SHP77 treated with DMSO at 0.1 percent for 48 hours (cell line): ENCODE data around the gene FAM174C.
A peak's percentile ranks its signal among the peaks of the same experiment; 100 is the strongest.
"Not testable (repeated sequence)": the region's sequence is repeated elsewhere in the genome, so short reads cannot be mapped to it uniquely, and the experiment has no call there.

Source experiments
- DNase-seq: peaks from one replicate; lab custom pipeline; 2025; lab: John Stamatoyannopoulos, UW

FAM174C gene

GRCh38 chr19:1237027-1237659, 38.2 kb upstream of the FAM174C start:
- no peak for DNase-seq

DNA sequence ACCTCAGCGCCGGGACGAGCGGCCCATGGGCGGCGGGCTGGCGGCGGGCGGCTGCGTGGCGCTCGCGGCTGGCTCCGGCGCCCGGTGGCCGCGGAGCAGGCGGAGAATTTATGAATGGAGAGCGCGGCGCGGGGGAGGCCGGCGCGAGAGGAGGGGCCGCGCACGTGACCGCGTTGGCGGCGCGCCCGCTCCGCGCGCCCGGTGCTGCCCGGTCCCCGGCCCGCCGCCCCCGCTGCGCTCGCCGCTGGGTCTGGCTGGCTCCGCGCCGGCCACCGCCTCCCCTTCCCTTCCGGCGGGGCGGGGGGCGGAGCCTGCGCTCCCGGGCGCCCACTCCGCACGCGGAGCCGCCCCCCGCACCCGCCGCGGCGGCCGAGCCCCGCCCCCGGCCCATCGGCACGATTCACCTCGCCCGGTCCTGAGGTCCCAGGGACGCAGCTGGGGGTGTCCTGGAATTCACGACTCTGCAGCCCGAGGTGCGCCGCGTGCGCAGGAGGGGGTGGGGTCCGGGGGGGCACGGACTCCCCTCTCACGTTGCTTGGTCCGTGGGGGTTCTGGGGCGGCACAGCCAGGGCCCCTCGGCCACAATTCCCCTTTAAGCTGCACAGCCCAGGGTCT, 37.5 kb upstream of the FAM174C start, which contains the start of gene CBARP:
CBARP (minus strand) TSS at position 252 of the 615 bp plus-strand sequence. CDS start 1,905 bp downstream, outside the sequence.
- no peak for DNase-seq

DNA sequence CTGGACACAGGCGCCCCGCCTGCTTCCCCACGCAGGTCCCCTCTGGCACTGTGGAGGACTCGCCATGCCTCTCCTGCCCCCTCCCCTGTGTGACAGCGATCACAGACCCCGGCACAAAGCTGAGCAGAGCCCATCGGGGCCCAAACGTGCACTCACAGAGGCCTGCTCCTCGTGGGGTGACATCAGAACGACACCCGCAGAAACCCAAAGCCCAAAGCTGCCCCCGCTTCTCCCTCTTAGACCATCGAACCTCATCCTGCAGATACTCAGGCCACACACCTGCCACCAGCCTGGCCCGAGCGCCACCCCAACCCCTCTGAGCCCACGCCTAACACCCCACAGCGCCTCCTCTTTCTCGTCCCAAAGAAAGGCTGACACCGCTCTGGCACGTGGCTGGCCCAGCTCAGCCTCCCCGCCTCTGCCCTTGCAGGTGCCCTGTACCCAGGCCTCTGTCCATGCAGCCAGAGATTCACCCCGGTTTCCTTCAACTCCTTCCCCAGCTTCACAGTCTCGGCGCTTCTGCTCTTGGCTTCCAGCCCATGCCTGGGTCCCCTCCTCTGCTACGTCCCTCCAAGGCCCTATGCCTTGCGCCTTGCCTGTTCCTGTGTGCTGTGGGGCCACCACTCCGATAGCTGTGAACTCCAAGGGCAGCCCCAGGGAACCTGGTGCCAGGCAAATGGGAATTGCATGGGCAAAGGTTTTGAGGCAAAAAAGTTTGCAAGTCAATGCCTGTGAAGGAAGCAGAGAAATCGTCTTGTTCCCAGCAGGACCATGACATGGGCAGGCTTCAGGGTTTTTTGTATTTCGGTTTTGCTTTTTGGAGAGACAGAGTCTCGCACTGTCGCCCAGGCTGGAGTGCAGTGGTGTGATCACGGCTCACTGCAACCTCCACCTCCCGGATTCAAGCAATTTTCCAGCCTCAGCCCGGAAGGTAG, 36.7 kb upstream of the FAM174C start:
- no peak for DNase-seq

GRCh38 chr19:1239420-1239795, 35.9 kb upstream of the FAM174C start:
- no peak for DNase-seq

- DNase-seq = peak; percentile 66
These were observed 35.3 kb upstream of the FAM174C start for GRCh38 chr19:1239796-1240737.

DNA sequence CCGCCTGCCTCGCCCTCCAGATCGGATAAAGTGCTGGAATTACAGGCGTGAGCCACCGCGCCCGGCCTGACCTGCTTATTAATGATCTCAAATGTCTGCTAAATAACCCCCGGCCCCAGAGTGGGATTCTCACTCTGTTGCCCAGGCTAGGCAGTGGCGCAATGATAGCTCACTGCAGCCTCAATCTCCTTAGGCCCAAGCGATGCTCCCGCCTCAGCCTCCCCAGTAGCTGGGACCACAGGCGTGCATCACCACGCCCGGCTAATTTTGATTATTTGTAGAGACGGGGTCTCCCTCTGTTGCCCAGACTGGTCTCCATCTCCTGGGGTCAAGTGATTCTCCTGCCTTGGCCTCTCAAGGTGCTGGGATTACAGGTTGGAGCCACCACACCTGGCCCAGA, 34.4 kb upstream of the FAM174C start:
- no peak for DNase-seq

DNA sequence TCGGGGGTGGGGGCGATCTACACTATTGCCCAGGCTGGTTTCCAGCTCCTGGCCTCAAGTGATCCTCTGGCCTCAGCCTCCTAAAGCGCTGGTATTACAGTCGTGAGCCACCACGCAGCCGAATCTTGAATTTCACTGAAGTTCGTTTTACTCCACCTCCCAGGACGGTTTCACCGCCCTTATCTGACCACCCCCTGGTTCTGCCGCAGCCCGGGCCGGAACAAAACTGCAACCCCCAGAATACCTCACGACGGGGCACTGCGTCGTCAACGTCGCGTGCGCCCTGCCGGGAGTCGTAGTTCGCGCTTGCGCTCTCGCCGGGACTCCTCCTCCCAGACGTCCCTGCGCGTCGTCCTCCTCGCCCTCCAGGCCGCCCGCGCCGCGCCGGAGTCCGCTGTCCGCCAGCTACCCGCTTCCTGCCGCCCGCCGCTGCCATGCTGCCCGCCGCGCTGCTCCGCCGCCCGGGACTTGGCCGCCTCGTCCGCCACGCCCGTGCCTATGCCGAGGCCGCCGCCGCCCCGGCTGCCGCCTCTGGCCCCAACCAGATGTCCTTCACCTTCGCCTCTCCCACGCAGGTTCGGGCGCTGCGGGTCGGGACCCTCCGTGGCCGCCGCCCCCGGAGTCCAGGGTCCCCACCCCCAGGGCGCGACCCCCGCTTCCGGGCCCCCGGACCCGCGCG, 33.8 kb upstream of the FAM174C start, which contains the start of gene ATP5F1D:
ATP5F1D (plus strand) TSS at position 335 of the 679 bp plus-strand sequence; CDS start at position 435, 100 bp downstream.
- DNase-seq = peak; percentile 65

GRCh38 chr19:1243768-1244692, 31.3 kb upstream of the FAM174C start:
- DNase-seq = no peak

DNA sequence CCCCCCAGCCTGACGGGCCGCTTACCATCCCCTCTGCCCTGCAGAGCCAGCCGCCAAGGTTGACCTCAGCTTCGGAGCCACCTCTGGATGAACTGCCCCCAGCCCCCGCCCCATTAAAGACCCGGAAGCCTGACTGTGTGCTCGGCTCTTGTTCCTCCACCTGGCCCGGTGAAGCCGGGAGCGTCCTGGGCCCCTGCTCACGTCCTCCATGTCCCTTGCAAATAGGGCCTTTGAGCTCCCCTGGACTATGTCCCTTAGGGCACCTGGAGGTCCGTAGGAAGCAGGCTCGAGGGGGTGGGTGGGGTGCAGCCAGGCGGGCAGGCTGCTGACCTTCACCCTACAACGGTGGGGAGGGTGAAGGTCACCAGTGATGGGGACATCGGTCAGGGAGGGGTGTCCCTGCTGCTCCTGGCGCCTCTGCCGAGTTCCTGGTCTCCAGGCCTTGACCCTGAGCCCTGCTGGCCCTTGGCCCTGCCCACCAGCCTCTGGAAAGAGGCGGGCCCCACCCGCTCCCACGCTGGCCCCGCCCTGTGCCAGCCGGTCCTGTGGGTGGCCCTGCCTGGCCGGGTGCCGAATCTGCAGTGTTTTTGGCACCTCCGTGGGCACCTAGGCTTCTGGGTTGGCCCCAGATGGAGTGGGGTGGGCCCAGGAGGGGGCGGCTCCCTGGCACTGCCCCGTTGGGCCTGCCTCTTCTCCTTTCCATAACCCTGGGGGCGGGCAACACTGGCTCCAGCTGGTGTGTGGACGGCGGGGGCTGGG, 30.5 kb upstream of the FAM174C start:
- no peak for DNase-seq

- DNase-seq = no peak
These were observed 29.7 kb upstream of the FAM174C start for GRCh38 chr19:1245494-1246264.

DNA sequence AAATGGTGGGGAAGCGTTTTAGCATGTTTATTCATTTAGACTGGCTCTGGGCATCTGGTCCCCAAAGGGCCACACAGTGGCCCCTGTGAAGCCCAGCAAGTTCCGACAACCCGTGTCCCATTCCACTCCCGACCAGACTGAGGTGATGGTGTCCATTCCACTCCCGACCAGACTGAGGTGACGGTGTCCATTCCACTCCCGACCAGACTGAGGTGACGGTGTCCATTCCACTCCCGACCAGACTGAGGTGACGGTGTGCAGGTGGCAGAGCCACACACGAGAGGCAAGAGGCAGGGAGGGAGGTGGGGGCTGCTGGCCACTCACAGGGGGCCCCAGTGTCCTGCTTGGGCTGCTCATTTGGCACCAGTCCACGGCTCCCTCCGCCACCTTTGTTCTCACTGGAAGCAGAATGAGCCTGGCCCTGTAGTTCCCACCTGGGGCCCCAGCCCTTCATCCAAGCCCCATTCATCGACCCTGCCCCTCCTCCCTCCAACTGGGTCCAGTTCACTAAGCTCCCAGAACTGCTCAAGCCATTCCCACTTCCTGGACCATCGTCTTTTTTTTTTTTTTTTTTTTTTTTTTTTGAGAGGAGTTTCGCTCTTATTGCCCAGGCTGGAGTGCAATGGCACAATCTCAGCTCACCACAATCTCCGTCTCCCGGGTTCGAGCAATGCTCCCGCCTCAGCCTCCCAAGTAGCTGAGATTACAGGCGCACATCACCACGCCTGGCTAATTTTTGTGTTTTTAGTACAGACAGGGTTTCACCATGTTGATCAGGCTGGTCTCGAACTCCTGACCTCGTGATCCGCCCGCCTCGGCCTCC, 28.9 kb upstream of the FAM174C start:
- DNase-seq = not testable (repeated sequence)

GRCh38 chr19:1247748-1248138, 27.6 kb upstream of the FAM174C start:
- no peak for DNase-seq

DNA sequence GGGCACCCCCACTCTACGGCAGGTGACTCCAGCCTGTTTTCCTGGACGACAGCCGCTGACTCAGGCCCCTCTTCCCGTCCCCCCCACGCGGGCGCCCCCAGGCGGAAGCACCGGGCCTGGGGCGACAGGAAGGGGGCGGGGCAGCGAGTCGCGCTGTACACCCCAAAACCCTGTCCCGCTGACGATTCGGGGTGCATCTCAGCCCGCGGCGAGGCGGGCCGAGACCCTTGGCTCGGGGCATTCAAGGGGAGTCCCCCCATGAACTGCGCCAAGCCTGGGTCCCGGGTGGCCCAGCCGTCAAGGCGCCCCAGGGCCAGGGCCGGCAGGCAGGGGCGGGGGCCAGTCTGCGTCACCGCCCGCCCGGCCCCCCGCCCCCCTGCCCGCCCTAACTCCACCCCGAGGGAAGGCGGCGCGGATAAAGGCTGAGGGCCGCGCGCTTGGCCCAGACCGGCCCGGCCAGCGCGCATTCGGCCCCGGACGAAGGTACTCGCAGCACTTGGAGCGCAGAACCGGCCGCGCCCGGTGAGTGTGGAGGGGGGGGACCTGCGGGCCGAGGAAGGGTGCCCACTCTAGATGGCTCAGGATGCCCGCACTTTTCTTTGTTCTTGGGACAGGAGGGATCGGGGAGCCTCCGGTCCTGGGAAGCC, 27.1 kb upstream of the FAM174C start, which contains the start of gene MIDN:
MIDN (plus strand) TSS at position 445 of the 647 bp plus-strand sequence. CDS start 1,714 bp downstream, outside the sequence.
- no peak for DNase-seq

- no peak for DNase-seq
These were observed 26.5 kb upstream of the FAM174C start for GRCh38 chr19:1248786-1249297.

DNA sequence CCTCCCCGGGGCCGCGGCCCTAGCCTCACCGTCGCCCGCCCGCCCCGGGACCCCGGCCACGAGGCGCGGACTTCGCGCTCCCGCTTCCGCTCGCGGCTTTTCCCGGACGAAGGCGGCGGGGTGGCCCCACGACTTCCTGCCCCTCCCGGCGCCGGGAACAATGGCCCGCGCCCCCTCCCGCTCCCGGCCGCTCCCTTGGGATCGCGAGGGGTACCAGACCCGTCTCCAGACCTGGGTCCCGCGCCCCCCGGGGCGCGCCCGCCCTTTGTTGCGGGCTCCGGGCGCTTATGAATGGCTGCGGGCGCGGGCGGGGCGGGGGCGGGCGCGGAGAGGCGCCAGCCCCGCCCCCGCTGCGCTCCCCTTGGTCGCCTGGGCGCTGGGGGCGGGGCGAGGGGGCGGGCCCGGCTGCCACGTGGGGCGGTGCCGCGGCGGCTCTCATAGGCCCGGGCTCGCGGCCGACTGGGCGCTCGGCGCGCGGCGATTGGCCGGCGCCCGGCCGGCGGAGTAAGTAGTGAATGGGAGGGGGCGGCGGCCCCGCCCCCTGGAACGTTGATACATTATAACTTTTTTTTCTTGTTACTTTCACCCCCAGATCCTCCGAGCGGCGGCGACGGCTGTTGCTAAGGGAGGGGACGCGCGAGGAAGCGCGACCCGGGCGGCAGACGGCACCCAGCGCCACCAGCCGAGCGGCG, 25.9 kb upstream of the FAM174C start:
- peak; percentile 83 for DNase-seq

DNA sequence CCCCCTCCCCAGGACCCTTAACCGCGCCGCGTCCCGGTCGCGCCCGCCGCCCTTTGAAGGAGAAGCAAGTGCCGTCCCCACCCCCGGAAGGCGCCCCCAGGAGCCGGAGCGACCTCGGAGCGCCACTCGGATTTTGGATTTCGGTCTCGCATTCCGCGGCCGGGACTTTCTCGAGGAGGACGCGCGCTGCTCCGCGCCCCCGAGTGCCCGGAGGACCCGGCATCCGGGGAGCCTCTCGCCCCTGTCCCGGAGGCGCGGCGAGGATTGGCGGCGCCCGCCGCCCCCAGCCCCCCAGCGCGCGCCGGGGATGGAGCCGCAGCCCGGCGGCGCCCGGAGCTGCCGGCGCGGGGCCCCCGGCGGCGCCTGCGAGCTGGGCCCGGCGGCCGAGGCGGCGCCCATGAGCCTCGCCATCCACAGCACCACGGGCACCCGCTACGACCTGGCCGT, 25.3 kb upstream of the FAM174C start:
- no peak for DNase-seq
